Right lobe of liver (tissue), 4 donors: ENCODE measurements around the gene ATG7.

ENCODE experiments used
- CTCF ChIP-seq, 4 donors: fragments of 200-600 bp in 3 of 4; fragments of 450-650 bp in 1 of 4; IDR thresholded peaks; one replicate each; pipeline versions ENCODE4 v1.5.1 to v1.8.0; 2016 to 2022; ENCODE audit warnings: antibody characterized with exemption in 4 of 4, mild to moderate bottlenecking in 2 of 4
- POLR2A ChIP-seq: fragments of 450-650 bp; IDR thresholded peaks from one replicate; pipeline ENCODE4 v1.6.1; 2017; ENCODE audit warnings: antibody characterized with exemption, mild to moderate bottlenecking
- donor health status: DM: no; HTN: no; CAD: no.
- donor health status: DM: no; HTN: no; CAD: no.
- donor health status: DM: no; HTN: yes; CAD: no.

- TF ChIP-seq CTCF (IDR thresholded peaks at IDR 0.05) (no peak), POLR2A (no peak)
These were observed 78.2 kb downstream of the ATG7 start for GRCh38 chr3:11350374-11350773.
